Loucy (cell line): ENCODE results near the gene PM20D1.

ENCODE experiments used
- H2AFZ ChIP-seq: fragments of 200-600 bp; sonication (generic); 2 replicates; pipeline ENCODE4 v1.6.0; 2016; ENCODE audit warnings: antibody characterized with exemption, mild to moderate bottlenecking, low read length, moderate library complexity
- H3F3A ChIP-seq: fragments of 200-600 bp; 2 replicates; pipeline ENCODE4 v1.6.0; 2016; ENCODE audit warnings: antibody characterized with exemption, low read depth, mild to moderate bottlenecking
- H3K27me3 ChIP-seq: fragments of 200-600 bp; sonication (generic); 2 replicates; pipeline ENCODE4 v1.6.1; 2014; ENCODE audit warnings: low read length, mild to moderate bottlenecking; ENCODE audit not compliant: insufficient read depth, poor library complexity, severe bottlenecking
- H3K36me3 ChIP-seq: fragments of 200-600 bp; sonication (generic); 2 replicates; pipeline ENCODE4 v1.6.1; 2016; ENCODE audit warnings: low read length; ENCODE audit not compliant: insufficient read depth
- H3K4me1 ChIP-seq: fragments of 200-600 bp; sonication (generic); 2 replicates; pipeline ENCODE4 v1.5.1; 2014; ENCODE audit warnings: low read length, mild to moderate bottlenecking; ENCODE audit not compliant: insufficient read depth, poor library complexity, severe bottlenecking
- H3K4me2 ChIP-seq: fragments of 200-600 bp; sonication (generic); 2 replicates; pipeline ENCODE4 v1.6.0; 2014; ENCODE audit warnings: antibody characterized with exemption, low read length, low read depth, mild to moderate bottlenecking; ENCODE audit not compliant: poor library complexity, severe bottlenecking
- H3K4me3 ChIP-seq: fragments of 200-600 bp; sonication (generic); 2 replicates; pipeline ENCODE4 v1.5.1; 2014; ENCODE audit warnings: low read length, mild to moderate bottlenecking, mixed read lengths; ENCODE audit not compliant: poor library complexity, severe bottlenecking
- H3K79me2 ChIP-seq: fragments of 200-600 bp; sonication (generic); 2 replicates; pipeline ENCODE4 v1.6.1; 2014; ENCODE audit warnings: low read length; ENCODE audit not compliant: insufficient read depth
- H3K9ac ChIP-seq: fragments of 200-600 bp; sonication (generic); 2 replicates; pipeline ENCODE4 v1.6.0; 2014; ENCODE audit warnings: mild to moderate bottlenecking, low read depth, low read length, moderate library complexity; ENCODE audit not compliant: poor library complexity, severe bottlenecking
- H3K9me2 ChIP-seq: fragments of 200-600 bp; sonication (generic); replicated peaks from 2 replicates; pipeline ENCODE4 v1.6.1; 2016; ENCODE audit warnings: low read depth, low read length, mixed read lengths
- H3K9me3 ChIP-seq: fragments of 200-600 bp; sonication (generic); 2 replicates; pipeline ENCODE4 v1.6.1; 2014; ENCODE audit warnings: mild to moderate bottlenecking, antibody characterized with exemption, low read length, low read depth; ENCODE audit not compliant: insufficient read depth
- H4K20me1 ChIP-seq: fragments of 200-600 bp; sonication (generic); 2 replicates; pipeline ENCODE4 v1.6.0; 2014; ENCODE audit warnings: antibody characterized with exemption, low read length, mild to moderate bottlenecking; ENCODE audit not compliant: insufficient read depth, poor library complexity, severe bottlenecking
- CTCF ChIP-seq: fragments of 200-600 bp; sonication (generic); conservative IDR thresholded peaks from 2 replicates; pipeline ENCODE4 v1.5.1; 2014; ENCODE audit warnings: mild to moderate bottlenecking, antibody characterized with exemption, low read length
- EZH2phosphoT487 ChIP-seq: fragments of 200-600 bp; IDR thresholded peaks from 2 replicates; pipeline ENCODE4 v1.6.1; 2018; ENCODE audit warnings: antibody characterized with exemption, mild to moderate bottlenecking, moderate library complexity, borderline replicate concordance

The PM20D1 gene

GRCh38 chr1:205804605-205805004 is 45.3 kb downstream of the PM20D1 start:
- H3K4me2 ChIP-seq: peak overlapping the region; percentile 96
- TF ChIP-seq EZH2phosphoT487 (no peak), CTCF (no peak)
- H4K20me1 ChIP-seq: peaks cover 21% of the 10 kb centered on the region
- H3K36me3 ChIP-seq: peaks cover 11% of the 10 kb centered on the region; the same call in 1 of the 2 replicates
- H3K79me2 ChIP-seq: peaks cover 50% of the 10 kb centered on the region
- peak overlapping the region; percentile 36 for H3K9ac ChIP-seq
- no peaks in the 10 kb centered on the region for H3K27me3 ChIP-seq
- H3K4me1 ChIP-seq: peaks cover 57% of the 10 kb centered on the region
- no peaks in the 10 kb centered on the region for H3K9me3 ChIP-seq
- H3K4me3 ChIP-seq: peak overlapping the region; percentile 61
- H2AFZ ChIP-seq: no peak overlapping the region
- no peaks in the 10 kb centered on the region for H3F3A ChIP-seq
- H3K9me2 ChIP-seq: no peaks in the 10 kb centered on the region

- TF ChIP-seq CTCF (no peak), EZH2phosphoT487 (no peak)
- peak overlapping the region; percentile 36 for H3K9ac ChIP-seq
- peaks cover 17% of the 10 kb centered on the region; the same call in 1 of the 2 replicates for H3K36me3 ChIP-seq
- no peaks in the 10 kb centered on the region for H3K9me2 ChIP-seq
- no peaks in the 10 kb centered on the region for H3F3A ChIP-seq
- peak overlapping the region; percentile 96 for H3K4me2 ChIP-seq
- H3K4me1 ChIP-seq: peaks cover 51% of the 10 kb centered on the region
- no peak overlapping the region for H2AFZ ChIP-seq
- H3K27me3 ChIP-seq: no peaks in the 10 kb centered on the region
- peak overlapping the region; percentile 61 for H3K4me3 ChIP-seq
- H3K79me2 ChIP-seq: peaks cover 44% of the 10 kb centered on the region; the same call in 1 of the 2 replicates
- no peaks in the 10 kb centered on the region for H3K9me3 ChIP-seq
- H4K20me1 ChIP-seq: peaks cover 18% of the 10 kb centered on the region
Observed at GRCh38 chr1:205803986-205804385, 45.9 kb downstream of the PM20D1 start.

GRCh38 chr1:205802060-205802459 is 47.9 kb downstream of the PM20D1 start:
- Histone ChIP-seq H3K4me3 (no peak overlapping the region), H3K36me3 (peaks cover 36% of the 10 kb centered on the region; the same call in 1 of the 2 replicates), H3K9ac (no peak overlapping the region), H3F3A (no peaks in the 10 kb centered on the region), H2AFZ (no peak overlapping the region), H3K9me3 (no peaks in the 10 kb centered on the region), H3K79me2 (peaks cover 30% of the 10 kb centered on the region; the same call in 1 of the 2 replicates), H3K4me1 (peaks cover 36% of the 10 kb centered on the region), H3K9me2 (no peaks in the 10 kb centered on the region), H3K27me3 (no peaks in the 10 kb centered on the region), H3K4me2 (no peak overlapping the region), H4K20me1 (peaks cover 8% of the 10 kb centered on the region)
- TF ChIP-seq EZH2phosphoT487 (no peak), CTCF (no peak)
